NB4 (cell line): ENCODE measurements around the gene KRTAP15-1.

Experiments used
- CTCF ChIP-seq: IDR thresholded peaks from one replicate; pipeline ENCODE4 v1.5.1; 2012; ENCODE audit warnings: low read depth, low read length
- MAX ChIP-seq: IDR thresholded peaks from 2 replicates; pipeline ENCODE4 v1.6.1; 2011; ENCODE audit warnings: low read depth, low read length
- POLR2A ChIP-seq: IDR thresholded peaks from 2 replicates; pipeline ENCODE4 v1.6.1; 2011; ENCODE audit warnings: mild to moderate bottlenecking; ENCODE audit not compliant: insufficient read length; ENCODE audit errors: extremely low read depth

- no peak for TF ChIP-seq POLR2A
- TF ChIP-seq CTCF, result no peak
- TF ChIP-seq MAX, result no peak
Observed at GRCh38 chr21:30487336-30487735, 47.3 kb downstream of the KRTAP15-1 start, which contains the start of gene KRTAP19-2.
